IMR-90 (cell line): ENCODE results near the gene TMEM101. TPM values are rescaled to one million over a fixed set of nuclear protein-coding genes. Genes with fewer than 3 reads are reported as not detected.

Experiments used
- ATAC-seq: fragments of 200-7000 bp; cut with Tn5 transposase; 2 replicates; pipeline ENCODE4 v1.9.1; 2020; ENCODE audit warnings: low read depth, mild to moderate bottlenecking, moderate library complexity
- BruUV-seq: library from RNA; stranded (reverse); fragments of 400-500 nt; replicated peaks from 2 replicates; lab custom pipeline; 2021; lab: Mats Ljungman, UMichigan
- CTCF ChIA-PET: fragments of 300-600 bp; formaldehyde crosslinking; extraction: SDS; loops from one replicate; lab custom pipeline; 2021; ENCODE audit warnings: antibody characterized with exemption; lab: Yijun Ruan, JAX
- POLR2A ChIA-PET: fragments of 300-600 bp; sonication (Branson Sonifier 250); formaldehyde crosslinking; loops from one replicate; lab custom pipeline; 2022; ENCODE audit warnings: antibody characterized with exemption; ENCODE audit not compliant: unreplicated experiment; lab: Charles Lee
- DNase-seq: peaks from one replicate; pipeline ENCODE4 v3.0.0; 2013
- H2AFZ ChIP-seq: replicated peaks from 2 replicates; pipeline ENCODE3; 2013; ENCODE audit warnings: low read length, mild to moderate bottlenecking; ENCODE audit not compliant: poor library complexity
- H2AK5ac ChIP-seq: 2 replicates; pipeline ENCODE4 v1.6.1; 2013; ENCODE audit warnings: low read depth, low read length, inconsistent platforms
- H2AK9ac ChIP-seq: replicated peaks from 2 replicates; pipeline ENCODE3; 2013; ENCODE audit warnings: mild to moderate bottlenecking, low read depth, low read length, moderate library complexity; ENCODE audit not compliant: poor library complexity
- H2BK120ac ChIP-seq: 2 replicates; pipeline ENCODE4 v1.6.1; 2013; ENCODE audit warnings: low read depth, low read length, inconsistent platforms
- H2BK15ac ChIP-seq: 3 replicates; pipeline ENCODE4 v1.6.1; 2013; ENCODE audit warnings: low read depth, low read length, inconsistent platforms
- H2BK20ac ChIP-seq: 2 replicates; pipeline ENCODE4 v1.6.1; 2013; ENCODE audit warnings: low read depth, mild to moderate bottlenecking, inconsistent platforms, low read length, moderate library complexity
- H2BK5ac ChIP-seq: 2 replicates; pipeline ENCODE4 v1.6.1; 2013; ENCODE audit warnings: mild to moderate bottlenecking, low read depth, low read length, inconsistent platforms; ENCODE audit not compliant: poor library complexity, severe bottlenecking
- H3K14ac ChIP-seq: replicated peaks from 2 replicates; pipeline ENCODE4 v1.6.1; 2013; ENCODE audit warnings: low read depth, low read length, inconsistent platforms
- H3K18ac ChIP-seq: 2 replicates; pipeline ENCODE4 v1.6.1; 2013; ENCODE audit warnings: low read depth, low read length, control low read depth
- H3K23ac ChIP-seq: 2 replicates; pipeline ENCODE4 v1.6.1; 2013; ENCODE audit warnings: low read depth, low read length, inconsistent platforms
- H3K27ac ChIP-seq: 2 replicates; pipeline ENCODE4 v1.5.1; 2013; ENCODE audit warnings: mild to moderate bottlenecking, control low read depth, low read length; ENCODE audit not compliant: insufficient read depth
- H3K27me3 ChIP-seq: 2 replicates; pipeline ENCODE4 v1.6.1; 2013; ENCODE audit warnings: low read length; ENCODE audit not compliant: control insufficient read depth, insufficient read depth
- H3K36me3 ChIP-seq: 2 replicates; pipeline ENCODE4 v1.6.1; 2013; ENCODE audit warnings: low read length, mixed read lengths; ENCODE audit not compliant: control insufficient read depth, insufficient read depth
- H3K4ac ChIP-seq: 2 replicates; pipeline ENCODE4 v1.6.1; 2013; ENCODE audit warnings: low read depth, low read length, inconsistent platforms
- H3K4me1 ChIP-seq: 2 replicates; pipeline ENCODE4 v1.6.1; 2013; ENCODE audit warnings: low read length, mixed read lengths; ENCODE audit not compliant: control insufficient read depth, insufficient read depth
- H3K4me2 ChIP-seq: 2 replicates; pipeline ENCODE4 v1.6.1; 2013; ENCODE audit warnings: low read depth, mild to moderate bottlenecking, control low read depth, low read length, moderate library complexity
- H3K4me3 ChIP-seq: 2 replicates; pipeline ENCODE4 v1.5.1; 2013; ENCODE audit warnings: low read depth, mild to moderate bottlenecking, control low read depth, low read length, moderate library complexity; ENCODE audit not compliant: insufficient read depth
- H3K56ac ChIP-seq: 2 replicates; pipeline ENCODE4 v1.6.1; 2013; ENCODE audit warnings: low read length, inconsistent platforms; ENCODE audit not compliant: insufficient read depth; ENCODE audit errors: extremely low read depth
- H3K79me1 ChIP-seq, 2 experiments: 2 replicates each; pipeline ENCODE4 v1.6.1; 2013; ENCODE audit warnings: low read length in 2 of 2, inconsistent platforms in 1 of 2, low read depth in 1 of 2
- H3K9ac ChIP-seq: 2 replicates; pipeline ENCODE4 v1.6.1; 2013; ENCODE audit warnings: low read depth, low read length, control low read depth
- H3K9me1 ChIP-seq: 2 replicates; pipeline ENCODE4 v1.6.1; 2013; ENCODE audit warnings: low read length, inconsistent platforms; ENCODE audit not compliant: insufficient read depth
- H3K9me3 ChIP-seq: 2 replicates; pipeline ENCODE4 v1.6.1; 2013; ENCODE audit warnings: low read length; ENCODE audit not compliant: control insufficient read depth, insufficient read depth
- H4K20me1 ChIP-seq: 2 replicates; pipeline ENCODE4 v1.6.1; 2013; ENCODE audit warnings: low read length, inconsistent platforms; ENCODE audit not compliant: insufficient read depth
- H4K5ac ChIP-seq: 2 replicates; pipeline ENCODE4 v1.6.1; 2013; ENCODE audit warnings: mild to moderate bottlenecking, low read depth, low read length, control low read depth
- H4K8ac ChIP-seq, 2 experiments: 2 replicates each; pipeline ENCODE4 v1.6.1; 2013; ENCODE audit warnings: low read depth in 2 of 2, low read length in 2 of 2, control low read depth in 1 of 2, inconsistent platforms in 1 of 2
- H4K91ac ChIP-seq: 2 replicates; pipeline ENCODE4 v1.6.1; 2013; ENCODE audit warnings: low read depth, low read length, inconsistent platforms; ENCODE audit not compliant: insufficient read depth
- BHLHE40 ChIP-seq: fragments of 150-350 bp; IDR thresholded peaks from 2 replicates; pipeline ENCODE4 v1.6.1; 2016; ENCODE audit warnings: mild to moderate bottlenecking, low read depth, low read length
- CEBPB ChIP-seq: IDR thresholded peaks from 2 replicates; pipeline ENCODE4 v1.6.1; 2012; ENCODE audit warnings: low read depth, low read length, improper control_type of control experiment
- CTCF ChIP-seq: conservative IDR thresholded peaks from 2 replicates; pipeline ENCODE4 v1.5.1; 2012; ENCODE audit warnings: mild to moderate bottlenecking, low read depth, low read length, improper control_type of control experiment
- ELK1 ChIP-seq: fragments of 150-350 bp; IDR thresholded peaks from 2 replicates; pipeline ENCODE4 v1.6.1; 2016; ENCODE audit warnings: low read depth, mild to moderate bottlenecking, low read length, moderate library complexity, borderline replicate concordance
- MAFK ChIP-seq: IDR thresholded peaks from 2 replicates; pipeline ENCODE4 v1.6.1; 2012; ENCODE audit warnings: low read depth, low read length, improper control_type of control experiment
- NFE2L2 ChIP-seq: fragments of 150-350 bp; IDR thresholded peaks from 2 replicates; pipeline ENCODE4 v1.6.1; 2016; ENCODE audit warnings: low read depth, mild to moderate bottlenecking, low read length
- POLR2A ChIP-seq: IDR thresholded peaks from 2 replicates; pipeline ENCODE4 v1.6.1; 2012; ENCODE audit warnings: mild to moderate bottlenecking, low read depth, low read length
- RFX5 ChIP-seq: IDR thresholded peaks from 2 replicates; pipeline ENCODE4 v1.8.0; 2012; ENCODE audit warnings: low read depth, mild to moderate bottlenecking, low read length, moderate library complexity
- USF2 ChIP-seq: fragments of 150-350 bp; IDR thresholded peaks from 2 replicates; pipeline ENCODE4 v1.6.1; 2017; ENCODE audit warnings: mild to moderate bottlenecking, antibody characterized with exemption, low read length, low read depth
- WGBS, 2 experiments: methylation state at CpG; one replicate each; pipeline versions ENCODE4 v1.1.5 to v1.1.7; 2013; ENCODE audit warnings: missing lambda C conversion rate in 2 of 2; ENCODE audit not compliant: insufficient read length in 1 of 2; ENCODE audit errors: extremely low coverage in 2 of 2; 5-methylcytosine and 5-hydroxymethylcytosine counted together
- dilution Hi-C: fragments of 300-500 bp; cut with HindIII; formaldehyde crosslinking; loops from one replicate; pipeline ENCODE4 v1.14.3; 2018; ENCODE audit warnings: low sequenced_read_pairs; ENCODE audit not compliant: unreplicated experiment
- in situ Hi-C: fragments of 300-500 bp; cut with MboI; formaldehyde crosslinking; loops from 3 replicates; pipeline ENCODE4 v1.14.3; 2019; ENCODE audit warnings: low sequenced_read_pairs, inconsistent platforms, mixed read lengths
- intact Hi-C: fragments of 100-400 bp; cut with micrococcal nuclease; formaldehyde crosslinking; loops from 2 replicates; pipeline ENCODE4 v1.10.0; 2022
- polyA plus RNA-seq, 3 experiments: library from polyadenylated mRNA; depleted of rRNA; stranded (reverse); fragments of >200 nt; gene quantifications; 2 replicates each; pipeline ENCODE4 v1.2.3, GENCODE V29; 2012; ENCODE audit warnings: low replicate concordance in 1 of 3
- total RNA-seq: library from RNA; depleted of rRNA; stranded (reverse); fragments of >200 nt; gene quantifications from 2 replicates; pipeline ENCODE4 v1.2.3, GENCODE V29; 2012

The TMEM101 gene
- total and polyA plus RNA-seq, 2 of the 4 experiments (the other 2 are of a cell fraction), result 30.7 to 36.6 TPM

- H3K36me3 ChIP-seq, result peaks cover 40% of the 10 kb centered on the region
- POLR2A ChIA-PET, result no interaction called here
- CTCF ChIA-PET, result no interaction called here
These were observed 19.2 kb upstream of the TMEM101 start for GRCh38 chr17:44033861-44034408.

More at GRCh38 chr17:44033861-44034408, 19.2 kb upstream of the TMEM101 start:
- Histone ChIP-seq H4K8ac (no peak overlapping the region), H2AK5ac (no peak overlapping the region), H2AK9ac (no peak overlapping the region), H2BK5ac (no peak overlapping the region), H3K56ac (no peak overlapping the region), H3K79me1 (peaks cover 24 to 51% of the 10 kb centered on the region in 2 experiments), H4K20me1 (peaks cover 13% of the 10 kb centered on the region), H2BK20ac (no peak overlapping the region), H3K18ac (no peak overlapping the region), H4K91ac (no peak overlapping the region), H3K4ac (no peak overlapping the region), H2AFZ (no peak overlapping the region), H3K27ac (no peak overlapping the region), H3K4me3 (no peak overlapping the region), H4K5ac (no peak overlapping the region), H3K14ac (no peak overlapping the region), H3K23ac (no peak overlapping the region), H3K27me3 (no peaks in the 10 kb centered on the region), H3K9ac (no peak overlapping the region), H3K9me3 (no peaks in the 10 kb centered on the region), H2BK15ac (no peak overlapping the region), H3K9me1 (peaks cover 9% of the 10 kb centered on the region), H3K4me1 (no peaks in the 10 kb centered on the region), H2BK120ac (no peak overlapping the region), H3K4me2 (no peak overlapping the region)
- no TSS peak for BruUV-seq
- intact Hi-C loops, result no loop called here
- no peak for TF ChIP-seq RFX5
- TF ChIP-seq CEBPB, result no peak
- no peak for TF ChIP-seq USF2
- no peak for TF ChIP-seq NFE2L2
- no peak for TF ChIP-seq MAFK
- TF ChIP-seq CTCF, result no peak
- no peak for TF ChIP-seq ELK1
- no peak for TF ChIP-seq POLR2A
- no peak for TF ChIP-seq BHLHE40
- DNase-seq (no peak), ATAC-seq (no peak)
- WGBS, 2 experiments, result no CpG with 5 or more reads among the region's 3 CpGs
- dilution Hi-C loops, result no loop called here
- in situ Hi-C loops, result no loop called here
